ENCODE measurements around the gene THEM4.
"Not testable (repeated sequence)": the region's sequence is repeated elsewhere in the genome, so short reads cannot be mapped to it uniquely, and the experiment has no call there.

Gene THEM4

DNA sequence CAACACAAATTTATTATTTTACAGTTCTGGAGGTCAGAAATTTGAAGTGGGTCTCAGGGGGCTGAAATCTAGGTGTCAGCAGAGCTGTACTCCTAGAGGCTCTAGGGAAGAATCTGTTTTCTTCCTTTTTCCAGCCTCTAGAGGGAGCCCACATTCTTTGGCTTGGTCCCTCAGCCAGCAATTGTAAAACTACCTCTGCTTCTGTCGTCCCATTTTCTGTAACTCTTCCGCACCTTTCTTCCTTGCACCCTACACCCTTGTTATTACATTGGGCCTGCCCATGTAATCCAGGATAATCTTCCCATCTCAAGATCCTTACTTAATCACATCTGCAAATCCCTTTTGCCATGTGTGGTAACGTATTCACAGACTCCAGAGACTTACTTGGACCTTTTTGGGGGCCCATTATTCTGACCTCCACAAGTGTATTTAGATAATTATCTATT, 24.8 kb upstream of the THEM4 start:
- peak; percentile 79 for DNase-seq (ENCODE audit: low read depth)

DNA sequence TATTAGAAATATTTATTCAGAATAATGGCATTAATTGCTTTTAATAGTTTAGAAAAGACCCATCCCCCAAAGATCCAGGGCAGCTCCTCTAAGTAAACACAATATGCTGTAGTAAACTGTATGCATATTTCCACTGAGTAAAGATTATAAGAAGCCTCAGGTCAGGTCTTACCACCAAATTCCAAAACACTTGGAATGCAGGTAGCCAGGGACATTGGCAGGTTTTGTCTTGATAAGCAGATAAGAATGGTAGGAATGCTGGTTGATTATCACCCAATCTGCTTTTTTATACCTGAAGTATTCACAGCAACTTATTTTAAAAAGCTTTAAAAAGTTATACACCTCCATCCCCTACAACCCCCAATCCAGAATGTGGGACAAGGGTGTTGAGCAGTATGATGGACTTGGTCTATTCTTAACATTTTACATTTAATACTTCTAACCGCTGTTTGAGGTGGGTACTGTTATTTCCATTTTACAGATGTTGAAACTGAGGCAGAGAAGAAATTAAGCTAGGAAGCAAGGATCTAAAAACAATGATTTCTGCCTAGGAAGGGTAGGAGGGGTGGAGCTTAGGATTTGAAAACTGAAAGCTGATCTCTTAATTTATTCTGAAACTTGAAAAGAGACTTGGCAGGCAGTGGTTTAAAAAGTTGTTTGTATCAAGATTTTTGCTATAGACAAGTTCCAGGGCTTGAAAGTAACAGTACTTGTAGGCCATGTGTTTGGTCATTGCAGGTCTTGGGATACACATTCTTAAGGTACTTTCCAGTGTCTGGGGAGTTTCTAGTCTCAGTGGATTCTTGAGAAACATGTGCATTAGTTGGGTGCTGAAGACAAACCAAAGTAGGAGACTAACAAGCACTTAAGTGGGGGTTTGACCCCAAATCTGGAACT, 15.6 kb upstream of the THEM4 start:
- DNase-seq (ENCODE audit: low read depth) = no peak

DNA sequence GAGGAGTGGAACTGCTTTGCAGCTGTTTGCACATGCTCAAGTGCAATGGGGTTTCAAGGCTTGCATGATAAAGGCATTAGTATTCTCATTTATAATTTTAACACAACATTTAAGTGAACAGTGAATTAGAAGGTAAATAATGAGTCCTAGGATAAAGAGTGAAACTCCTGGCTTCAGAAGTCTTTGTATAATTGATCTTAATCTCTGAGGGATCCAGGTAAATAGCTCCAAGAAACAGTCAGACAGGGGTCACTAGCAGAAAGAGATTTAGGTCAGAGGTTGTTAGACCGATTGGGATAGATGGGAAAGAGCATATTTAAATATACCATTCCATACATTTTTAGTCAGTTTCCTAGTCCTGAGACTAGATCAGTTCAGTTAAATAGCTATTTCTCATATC, 14.1 kb upstream of the THEM4 start:
- DNase-seq (ENCODE audit: low read depth) = no peak

DNA sequence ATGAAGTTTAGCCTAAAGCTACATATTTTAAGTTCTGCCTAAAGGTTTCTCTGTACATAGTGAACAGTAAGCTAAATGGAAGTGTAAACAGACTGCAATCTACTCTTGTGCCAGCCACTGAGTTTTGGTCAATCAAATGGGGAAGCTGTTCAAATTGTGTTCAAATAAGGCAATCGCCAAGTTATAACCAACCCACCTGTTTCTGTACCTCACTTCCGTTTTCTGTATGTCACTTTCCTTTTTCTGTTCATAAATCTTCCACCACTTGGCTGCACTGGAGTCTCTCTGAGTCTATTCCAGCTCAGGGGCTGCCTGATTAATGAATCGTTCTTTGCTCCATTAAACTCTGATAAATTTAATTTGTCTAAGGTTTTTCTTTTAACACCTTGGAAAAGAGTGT, 10.8 kb upstream of the THEM4 start:
- DNase-seq (ENCODE audit: low read depth) = no peak

DNA sequence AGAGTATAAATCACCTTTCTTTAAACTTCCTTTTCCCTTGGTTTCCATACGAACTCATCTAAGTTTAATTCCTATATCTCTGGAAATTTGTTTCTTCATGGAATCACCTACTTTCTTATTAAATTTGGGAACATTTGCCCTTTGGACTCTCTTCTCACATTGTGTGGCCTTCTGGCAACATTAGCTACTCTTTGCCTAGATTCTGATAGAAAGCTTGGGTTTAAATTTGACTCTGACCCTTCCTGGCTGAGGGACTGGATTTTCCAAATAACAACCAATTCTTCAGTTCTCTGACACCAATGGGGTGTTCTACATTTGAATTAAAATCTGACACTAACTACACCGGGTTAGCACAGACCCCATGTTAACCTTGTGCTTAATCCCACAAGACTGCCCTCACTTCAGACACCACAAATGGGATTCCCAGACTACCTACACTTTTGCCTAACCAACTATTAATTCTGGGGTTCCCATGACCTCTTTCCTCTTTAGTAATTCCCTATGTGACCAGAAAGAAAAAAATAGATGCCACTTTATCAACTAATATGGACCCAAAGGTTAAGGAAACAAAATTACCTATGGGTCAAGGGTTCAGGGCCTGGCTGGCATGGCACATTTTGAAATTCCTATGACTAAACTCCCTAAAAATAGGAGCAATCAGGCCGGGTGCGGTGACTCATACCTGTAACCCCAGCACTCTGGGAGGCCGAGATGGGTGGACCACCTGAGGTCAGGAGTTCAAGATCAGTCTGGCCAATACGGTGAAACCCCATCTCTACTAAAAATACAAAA, 9.7 kb upstream of the THEM4 start:
- no peak for DNase-seq (ENCODE audit: low read depth)

DNA sequence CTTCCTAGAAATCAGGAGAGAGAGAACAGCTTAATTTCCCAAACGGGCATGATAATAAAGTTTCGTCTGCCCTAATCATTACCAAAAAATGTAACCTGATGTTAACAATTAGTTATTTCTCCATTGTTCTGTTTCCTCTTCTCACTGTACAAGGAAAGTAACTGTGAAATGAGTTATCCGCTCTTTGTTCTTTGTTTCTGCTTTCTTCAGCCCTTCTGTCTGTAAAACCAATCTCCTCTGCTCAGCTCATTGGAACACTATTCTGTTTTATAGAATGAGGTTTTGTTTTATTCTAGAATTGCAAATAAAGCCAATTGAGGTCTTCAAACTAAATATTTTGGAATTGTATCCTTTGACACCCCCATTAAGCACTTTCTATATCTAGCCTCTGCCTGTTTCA, 8.8 kb upstream of the THEM4 start:
- DNase-seq (ENCODE audit: low read depth) = no peak

DNA sequence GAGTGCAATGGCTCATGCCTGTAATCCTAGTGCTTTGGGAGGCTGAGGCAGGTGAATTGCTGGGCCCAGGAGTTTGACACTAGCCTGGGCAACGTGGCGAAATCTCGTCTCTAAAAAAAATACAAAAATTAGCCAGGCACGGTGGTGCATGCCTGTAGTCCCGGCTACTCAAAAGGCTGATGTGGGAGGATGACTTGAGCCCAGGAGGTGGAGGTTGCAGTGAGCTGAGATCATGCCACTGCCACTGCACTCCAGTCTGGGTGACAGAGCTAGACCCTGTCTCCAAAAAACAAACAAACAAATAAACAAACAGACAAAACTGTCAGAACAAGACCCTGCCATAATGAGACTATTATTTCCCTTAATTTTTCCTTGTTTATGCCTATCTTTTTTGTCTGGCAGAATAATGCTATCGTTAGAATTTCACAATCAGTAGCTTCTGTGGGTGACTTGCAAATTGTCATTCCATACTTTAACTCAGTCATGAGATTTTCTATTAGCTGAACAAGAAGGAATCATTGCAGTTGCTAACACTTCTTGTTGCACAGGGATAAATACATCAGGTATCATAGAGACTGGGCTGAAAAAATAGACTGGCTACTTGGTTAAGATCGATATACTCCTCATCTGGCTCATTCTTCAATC, 7.5 kb upstream of the THEM4 start:
- DNase-seq (ENCODE audit: low read depth) = no peak

DNA sequence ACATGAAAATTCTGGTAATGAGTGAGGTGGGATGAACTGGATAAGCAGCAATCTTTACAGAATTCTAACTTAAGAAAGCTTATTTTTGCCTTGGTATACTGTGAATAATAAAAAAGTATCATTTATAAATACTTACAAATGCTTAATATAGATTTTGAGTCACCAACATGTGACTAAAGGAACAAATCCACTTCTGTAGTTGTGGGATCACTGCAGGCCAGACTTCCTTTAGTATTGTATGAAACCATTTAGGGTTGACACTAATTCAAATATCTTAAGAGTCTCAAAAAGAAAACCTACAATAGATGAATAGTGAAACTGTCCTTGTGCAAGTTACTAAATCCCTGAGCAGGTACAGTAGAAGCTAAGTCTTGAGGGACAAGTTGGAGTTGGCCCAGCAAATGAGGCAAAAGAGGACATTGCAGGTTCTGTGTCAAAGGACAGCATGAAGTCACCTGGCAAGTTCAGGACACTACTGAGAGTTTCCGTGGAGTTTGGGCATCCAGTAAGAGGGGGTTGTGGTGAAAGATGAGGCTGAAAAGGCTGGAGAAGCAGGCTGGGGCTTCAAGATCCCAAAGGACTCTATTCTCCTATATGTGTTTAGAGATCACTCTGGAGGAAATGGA, 5.9 kb upstream of the THEM4 start:
- DNase-seq (ENCODE audit: low read depth) = no peak

DNA sequence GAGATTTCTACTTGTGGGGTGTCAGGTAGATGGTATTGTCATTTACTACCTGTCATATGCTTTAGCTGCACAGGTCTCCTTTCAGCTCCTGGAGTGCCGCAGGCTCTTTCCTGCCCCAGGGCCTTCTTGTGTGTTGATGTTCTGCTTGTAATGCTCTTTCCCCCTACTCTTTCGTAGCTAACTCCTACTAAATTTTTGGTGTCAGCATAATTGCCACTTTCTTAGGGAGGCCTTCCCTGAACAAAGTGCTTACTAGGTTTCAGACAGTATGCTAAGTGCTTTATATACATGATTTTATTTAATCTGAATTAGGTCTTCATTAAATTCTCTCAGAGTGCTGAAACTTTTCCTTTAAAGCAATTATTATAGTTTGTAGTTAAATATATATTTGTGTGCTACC, 4.8 kb upstream of the THEM4 start:
- no peak for DNase-seq (ENCODE audit: low read depth)

DNA sequence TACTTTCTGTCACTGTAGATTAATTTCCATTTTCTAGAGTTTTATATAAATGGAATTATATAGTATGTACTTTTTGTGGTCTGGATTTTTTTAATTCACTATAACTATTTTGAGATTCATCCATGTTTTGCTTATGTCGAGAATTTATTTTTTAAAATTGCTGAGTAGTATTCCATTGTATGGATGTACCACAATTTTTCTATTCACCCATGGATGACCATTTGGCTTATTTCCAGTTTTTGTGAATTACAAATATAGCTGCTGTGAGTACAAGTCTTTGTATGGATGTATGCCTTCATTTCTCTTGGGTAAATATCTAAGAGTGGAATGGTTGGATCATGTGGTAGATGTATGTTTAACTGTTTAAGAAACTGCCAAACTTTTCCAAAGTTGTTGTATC, 3.7 kb upstream of the THEM4 start:
- no peak for DNase-seq (ENCODE audit: low read depth)

DNA sequence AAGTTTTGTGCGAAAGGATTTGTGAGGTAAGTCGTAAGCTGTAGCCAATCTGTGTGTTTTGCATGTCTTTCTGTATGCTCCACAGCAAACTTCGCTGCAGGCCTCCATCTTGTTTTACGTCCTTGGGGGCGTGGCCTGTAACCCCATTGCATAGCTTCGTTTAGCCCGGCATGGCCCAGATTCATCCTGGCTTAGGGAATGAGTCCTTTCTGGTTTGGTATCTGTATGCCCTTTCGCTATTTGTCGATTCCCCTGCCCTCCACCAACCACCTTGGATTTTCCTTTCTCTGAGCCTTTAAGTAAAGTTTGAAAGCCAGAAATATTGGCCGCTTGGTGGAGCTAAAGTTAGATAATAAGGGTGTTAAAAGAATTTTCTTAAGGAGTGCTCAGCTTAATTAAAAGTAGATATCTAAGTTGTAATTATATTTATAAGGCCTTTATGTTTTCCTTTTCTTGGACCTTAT, 1.1 kb downstream of the THEM4 start:
- peak; percentile 62 for DNase-seq (ENCODE audit: low read depth)

DNA sequence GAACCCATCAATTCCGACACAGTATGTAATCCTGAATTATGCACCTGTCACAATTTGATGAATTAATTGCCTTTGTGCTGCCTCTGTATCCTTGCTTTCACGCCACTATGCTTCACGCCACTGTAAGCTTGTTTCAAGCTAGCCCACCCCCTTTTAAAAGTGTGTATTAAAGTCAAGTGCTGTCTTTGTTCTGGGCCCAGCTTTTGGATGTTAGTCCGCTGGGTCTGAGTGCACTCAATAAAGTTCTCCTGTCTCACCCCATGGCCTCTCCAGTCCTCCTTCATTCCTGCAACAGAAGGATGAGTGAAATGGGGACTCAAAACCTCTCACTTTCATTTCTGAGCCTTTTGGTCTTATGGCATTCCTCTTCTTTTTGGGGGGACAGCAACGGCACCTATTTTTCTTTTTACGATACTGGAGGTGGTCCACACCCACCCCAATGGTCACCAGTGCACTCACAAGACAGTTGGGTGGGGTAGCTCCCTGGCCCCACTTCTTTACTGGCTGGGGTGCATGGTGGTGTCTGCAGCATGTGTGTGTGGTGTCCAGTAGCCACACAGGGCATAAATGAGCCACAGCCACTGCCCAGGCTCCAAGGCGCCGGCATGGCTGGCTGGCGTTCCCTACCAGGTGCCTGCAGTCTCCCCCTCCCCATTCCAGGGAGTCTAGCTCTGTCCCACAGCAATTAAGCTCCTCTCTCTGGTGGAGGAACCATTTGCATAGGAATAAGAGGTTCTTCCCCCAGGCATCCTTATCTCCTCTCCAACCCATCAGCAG, 1.8 kb downstream of the THEM4 start:
- no peak for DNase-seq (ENCODE audit: low read depth)

DNA sequence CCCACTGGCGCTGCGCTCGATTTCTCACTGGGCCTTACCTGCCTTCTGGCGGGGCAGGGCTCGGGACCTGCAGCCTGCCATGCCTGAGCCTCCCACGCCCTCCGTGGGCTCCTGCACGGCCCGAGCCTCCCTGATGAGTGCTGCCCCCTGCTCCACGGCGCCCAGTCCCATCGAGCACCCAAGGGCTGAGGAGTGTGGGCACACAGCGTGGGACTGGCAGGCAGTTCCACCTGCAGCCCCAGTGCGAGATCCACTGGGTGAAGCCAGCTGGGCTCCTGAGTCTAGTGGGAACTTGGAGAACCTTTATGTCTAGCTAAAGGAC, 3.0 kb downstream of the THEM4 start:
- not testable (repeated sequence) for DNase-seq (ENCODE audit: low read depth)

DNA sequence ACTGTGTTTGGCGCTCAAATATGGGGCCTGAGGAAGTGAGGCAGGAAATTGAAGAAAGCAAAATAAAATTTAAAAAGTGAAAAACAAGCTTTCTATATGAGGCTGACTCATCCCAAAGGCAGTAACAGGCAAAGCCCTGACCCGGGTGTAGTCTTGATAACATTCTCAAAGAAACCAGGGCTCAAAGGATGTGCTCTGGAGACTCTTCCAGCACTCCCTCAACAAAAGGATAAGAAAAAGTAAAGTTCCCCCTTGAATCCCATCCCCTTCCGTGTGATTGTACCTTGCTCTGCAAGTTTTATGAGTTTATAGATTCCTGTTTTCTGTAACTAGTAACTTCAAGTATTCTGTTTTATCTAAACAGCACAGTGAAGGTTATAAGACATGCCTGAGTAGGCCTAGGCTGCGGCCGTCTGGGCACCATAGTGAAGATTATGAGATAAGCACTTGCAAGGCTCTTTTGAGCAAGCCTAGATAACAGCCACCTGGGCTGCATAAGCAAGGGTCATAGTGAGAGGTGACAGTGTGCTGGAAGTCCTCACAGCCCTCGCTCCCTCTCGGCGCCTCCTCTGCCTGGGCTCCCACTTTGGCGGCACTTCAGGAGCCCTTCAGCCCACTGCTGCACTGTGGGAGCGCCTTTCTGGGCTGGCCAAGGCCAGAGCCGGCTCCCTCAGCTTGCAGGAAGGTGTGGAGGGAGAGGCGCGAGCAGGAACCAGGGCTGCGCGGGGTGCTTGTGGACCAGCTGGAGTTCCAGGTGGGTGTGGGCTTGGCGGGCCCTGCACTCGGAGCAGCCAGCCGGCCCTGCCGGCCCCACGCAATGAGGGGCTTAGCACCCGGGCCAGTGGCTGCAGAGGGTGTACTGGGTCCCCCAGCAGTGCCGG, 3.6 kb downstream of the THEM4 start:
- peak; percentile 35 for DNase-seq (ENCODE audit: low read depth)

DNA sequence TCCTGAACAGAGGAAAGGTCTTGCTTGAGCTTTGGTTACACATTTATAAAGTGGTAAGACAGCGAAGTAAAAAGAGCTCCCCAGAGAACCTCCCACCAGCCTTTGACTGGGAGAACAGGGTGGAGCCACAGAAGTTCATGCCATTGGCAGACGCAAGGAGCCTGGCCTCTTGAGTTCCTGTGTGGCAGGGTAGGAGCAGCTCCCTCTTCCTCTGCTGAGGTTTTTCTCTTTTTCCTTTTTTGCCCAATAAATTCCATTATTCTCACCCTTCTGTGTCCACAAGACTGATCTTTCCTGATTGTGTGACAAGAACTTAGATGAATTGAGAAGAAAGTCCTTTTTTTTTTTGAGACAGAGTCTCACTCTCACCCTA, 4.3 kb downstream of the THEM4 start:
- DNase-seq (ENCODE audit: low read depth) = no peak

DNA sequence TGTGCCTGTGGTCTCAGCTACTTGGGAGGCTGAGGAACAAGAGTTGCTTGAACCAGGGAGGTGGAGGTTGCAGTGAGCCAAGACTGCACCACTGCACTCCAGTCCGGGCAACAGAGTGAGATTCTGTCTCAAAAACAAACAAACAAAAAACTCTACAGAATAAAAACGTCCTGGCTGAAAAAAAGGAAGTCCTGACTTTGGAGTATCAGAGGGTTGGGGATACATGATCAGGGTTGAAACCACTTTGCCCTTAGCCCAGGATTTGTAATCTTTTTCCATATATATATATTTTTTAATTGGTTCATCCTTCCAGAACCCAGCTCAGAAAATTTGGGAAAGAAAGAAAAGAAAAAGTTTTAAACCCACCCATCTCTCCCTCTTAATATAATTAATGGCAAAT, 6.5 kb downstream of the THEM4 start:
- no peak for DNase-seq (ENCODE audit: low read depth)

DNA sequence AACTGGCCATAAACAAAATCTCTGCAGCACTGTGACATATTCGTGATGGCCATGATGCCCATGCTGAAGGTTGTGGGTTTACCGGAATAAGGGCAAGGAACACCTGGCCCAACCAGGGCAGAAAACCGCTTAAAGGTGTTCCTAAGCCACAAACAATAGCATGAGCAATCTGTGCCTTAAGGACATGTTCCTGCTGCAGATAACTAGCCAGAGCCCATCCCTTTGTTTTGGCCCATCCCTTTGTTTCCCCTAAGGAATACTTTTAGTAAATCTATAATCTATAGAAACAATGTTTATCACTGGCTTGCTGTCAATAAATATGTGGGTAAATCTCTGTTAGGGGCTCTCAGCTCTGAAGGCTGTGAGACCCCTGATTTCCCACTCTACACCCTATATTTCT, 8.5 kb downstream of the THEM4 start:
- DNase-seq (ENCODE audit: low read depth) = not testable (repeated sequence)

DNA sequence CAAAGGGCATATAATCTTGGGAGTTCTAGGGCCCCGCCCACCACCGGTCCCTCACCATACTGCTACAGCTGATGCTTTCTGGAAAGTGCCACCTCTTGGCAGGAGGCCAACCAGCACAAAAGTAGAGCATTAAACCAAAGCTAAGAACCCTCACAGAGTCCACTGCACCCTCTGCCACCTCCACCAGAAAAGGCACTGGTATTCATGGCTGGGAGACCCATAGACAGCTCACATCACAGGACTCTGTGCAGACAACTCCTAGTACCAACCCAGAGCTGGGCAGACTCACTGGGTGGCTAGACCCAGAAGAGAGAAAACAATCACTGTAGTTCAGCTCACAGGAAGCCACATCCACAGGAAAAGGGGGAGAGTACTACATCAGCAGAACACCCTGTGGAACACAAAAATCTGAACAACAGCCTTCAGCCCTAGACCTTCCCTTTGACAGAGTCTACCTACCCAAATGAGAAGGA, 10.8 kb downstream of the THEM4 start:
- DNase-seq (ENCODE audit: low read depth) = no peak

DNA sequence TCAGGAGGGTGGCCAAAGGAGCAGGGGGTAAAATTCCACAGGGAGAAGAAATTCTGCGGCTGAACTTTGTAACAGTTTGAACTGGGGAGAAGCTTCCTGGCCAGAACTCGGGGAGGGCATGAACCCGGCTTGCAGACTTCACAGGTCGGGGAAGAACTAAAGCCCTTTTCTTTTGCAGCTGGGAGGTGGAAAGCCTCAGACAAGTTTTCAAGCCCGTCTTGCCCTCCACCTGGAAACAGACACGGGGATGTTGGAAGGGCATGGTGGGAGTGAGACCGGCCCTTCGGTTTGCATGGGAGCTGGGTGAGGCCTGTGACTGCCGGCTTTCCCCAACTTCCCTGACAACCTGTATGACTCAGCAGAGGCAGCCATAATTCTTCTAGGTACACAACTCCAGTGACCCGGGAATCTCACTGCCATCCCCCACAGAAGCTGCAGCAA, 11.3 kb downstream of the THEM4 start:
- DNase-seq (ENCODE audit: low read depth) = no peak

DNA sequence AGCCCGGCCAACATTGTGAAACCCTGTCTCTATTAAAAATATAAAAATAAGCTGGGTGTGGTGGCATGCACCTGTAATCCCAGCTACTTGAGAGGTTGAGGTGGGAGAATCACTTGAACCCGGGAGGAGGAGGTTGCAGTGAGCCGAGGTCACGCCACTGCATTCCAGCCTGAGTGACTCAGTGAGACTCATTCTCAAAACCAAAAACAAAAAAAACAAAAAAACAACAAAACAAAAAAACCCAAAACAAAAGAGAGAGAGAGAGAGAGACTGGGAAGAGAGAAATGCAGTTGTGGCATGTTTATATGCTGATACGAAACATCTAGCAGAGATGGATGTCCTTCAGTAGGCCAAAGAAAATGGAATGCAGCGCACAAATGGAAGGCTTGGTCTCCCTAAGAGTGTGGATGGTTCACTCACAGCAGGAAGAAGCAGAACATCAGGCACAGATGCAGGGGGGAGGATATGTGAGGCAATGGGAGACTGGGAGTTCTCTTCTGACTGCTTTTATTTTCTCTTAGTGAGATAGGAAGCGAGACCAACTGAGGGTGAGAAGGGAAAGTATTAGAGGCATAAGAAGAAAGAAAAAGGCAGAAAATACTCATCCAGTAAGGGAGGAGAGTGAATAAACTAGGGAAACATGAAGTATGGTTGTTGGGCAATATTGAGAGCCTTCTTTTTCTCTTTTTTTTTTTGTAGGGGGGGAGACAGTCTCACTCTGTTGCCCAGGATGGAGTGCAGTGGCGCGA, 16.0 kb downstream of the THEM4 start:
- DNase-seq (ENCODE audit: low read depth) = peak; percentile 52

Data from ELR (cell line).